ENCODE measurements around the gene SLC4A11. TPM values are rescaled to one million over a fixed set of nuclear protein-coding genes. Genes with fewer than 3 reads are reported as not detected.

The SLC4A11 gene
- total RNA-seq, 4 donors from 2014 or later, result 2.0 to 3.3 (median 2.3) TPM

DNA sequence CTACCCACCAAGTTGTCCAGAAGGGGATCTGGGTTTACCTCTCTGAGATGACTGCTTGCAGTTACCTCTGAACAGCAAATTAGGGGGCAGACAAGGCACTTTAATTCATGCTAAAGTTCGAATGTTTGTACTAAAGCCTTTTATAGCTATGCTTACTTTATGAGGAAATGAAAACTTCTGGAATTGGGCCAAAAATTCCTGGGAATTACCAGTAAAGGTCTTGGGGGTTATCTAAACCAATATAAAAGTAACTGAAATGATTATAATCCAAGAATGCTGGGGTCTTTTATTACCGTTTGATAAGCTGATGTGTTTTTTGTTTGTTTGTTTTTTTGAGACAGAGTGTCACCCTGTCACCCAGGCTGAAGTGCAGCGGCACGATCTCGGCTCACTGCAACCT lies 57.7 kb downstream of the SLC4A11 start:
- H3K4me3 ChIP-seq, result no peak overlapping the region
- intact Hi-C loops (cut with DNase I; ENCODE audit: low total_unique reads), result no loop called here
- in situ Hi-C loops (cut with MboI; ENCODE audit: low sequenced_read_pairs in 4 of 4), result loop anchor here in 1 of 4 donors (25.0 kb wide), 1 partner anchor 119 kb away; the partner anchor contains the start of gene OXT
- H3K4me1 ChIP-seq, result no peaks in the 10 kb centered on the region
- no peak for ATAC-seq
- no peak for DNase-seq
- no peak for TF ChIP-seq POLR2A (IDR thresholded peaks at IDR 0.05)
- H3K36me3 ChIP-seq, result no peaks in the 10 kb centered on the region
- no peak overlapping the region for H3K27ac ChIP-seq
- H3K9me3 ChIP-seq, result no peaks in the 10 kb centered on the region
- no peaks in the 10 kb centered on the region for H3K27me3 ChIP-seq

DNA sequence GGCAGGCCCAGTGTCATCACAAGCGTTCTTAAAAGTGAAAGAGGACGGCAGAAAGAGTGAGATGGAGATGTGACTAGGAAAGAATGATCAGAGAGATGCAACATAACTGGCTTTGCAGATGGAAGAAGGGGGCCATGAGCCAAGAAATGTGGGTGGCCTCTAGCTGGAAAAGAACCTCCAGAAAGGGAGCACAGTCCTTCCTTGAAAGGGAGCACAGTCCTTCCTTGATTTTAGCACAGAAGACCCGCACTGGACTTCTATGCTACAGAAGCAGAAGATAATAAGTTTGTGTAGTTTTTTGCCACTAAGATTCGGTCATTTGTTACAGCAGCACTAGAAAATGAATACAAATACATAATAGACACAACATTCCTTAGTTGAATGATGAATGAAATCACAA lies 58.7 kb downstream of the SLC4A11 start:
- H3K4me3 ChIP-seq, result no peak overlapping the region
- no peaks in the 10 kb centered on the region for H3K9me3 ChIP-seq
- no peaks in the 10 kb centered on the region for H3K4me1 ChIP-seq
- DNase-seq (no peak), ATAC-seq (no peak)
- intact Hi-C loops (cut with DNase I; ENCODE audit: low total_unique reads) (no loop called here), in situ Hi-C loops (cut with MboI; ENCODE audit: low sequenced_read_pairs in 4 of 4) (loop anchor here in 1 of 4 donors (25.0 kb wide), 1 partner anchor 118 kb away; the partner anchor contains the start of gene OXT)
- no peaks in the 10 kb centered on the region for H3K36me3 ChIP-seq
- no peaks in the 10 kb centered on the region for H3K27me3 ChIP-seq
- H3K27ac ChIP-seq, result no peak overlapping the region
- TF ChIP-seq, protein P1, sequence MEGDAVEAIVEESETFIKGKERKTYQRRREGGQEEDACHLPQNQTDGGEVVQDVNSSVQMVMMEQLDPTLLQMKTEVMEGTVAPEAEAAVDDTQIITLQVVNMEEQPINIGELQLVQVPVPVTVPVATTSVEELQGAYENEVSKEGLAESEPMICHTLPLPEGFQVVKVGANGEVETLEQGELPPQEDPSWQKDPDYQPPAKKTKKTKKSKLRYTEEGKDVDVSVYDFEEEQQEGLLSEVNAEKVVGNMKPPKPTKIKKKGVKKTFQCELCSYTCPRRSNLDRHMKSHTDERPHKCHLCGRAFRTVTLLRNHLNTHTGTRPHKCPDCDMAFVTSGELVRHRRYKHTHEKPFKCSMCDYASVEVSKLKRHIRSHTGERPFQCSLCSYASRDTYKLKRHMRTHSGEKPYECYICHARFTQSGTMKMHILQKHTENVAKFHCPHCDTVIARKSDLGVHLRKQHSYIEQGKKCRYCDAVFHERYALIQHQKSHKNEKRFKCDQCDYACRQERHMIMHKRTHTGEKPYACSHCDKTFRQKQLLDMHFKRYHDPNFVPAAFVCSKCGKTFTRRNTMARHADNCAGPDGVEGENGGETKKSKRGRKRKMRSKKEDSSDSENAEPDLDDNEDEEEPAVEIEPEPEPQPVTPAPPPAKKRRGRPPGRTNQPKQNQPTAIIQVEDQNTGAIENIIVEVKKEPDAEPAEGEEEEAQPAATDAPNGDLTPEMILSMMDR (IDR thresholded peaks at IDR 0.05 in 4 of 5, conservative IDR thresholded peaks at IDR 0.05 in 1 of 5), result no peak
- no peak for TF ChIP-seq POLR2A (IDR thresholded peaks at IDR 0.05)

DNA sequence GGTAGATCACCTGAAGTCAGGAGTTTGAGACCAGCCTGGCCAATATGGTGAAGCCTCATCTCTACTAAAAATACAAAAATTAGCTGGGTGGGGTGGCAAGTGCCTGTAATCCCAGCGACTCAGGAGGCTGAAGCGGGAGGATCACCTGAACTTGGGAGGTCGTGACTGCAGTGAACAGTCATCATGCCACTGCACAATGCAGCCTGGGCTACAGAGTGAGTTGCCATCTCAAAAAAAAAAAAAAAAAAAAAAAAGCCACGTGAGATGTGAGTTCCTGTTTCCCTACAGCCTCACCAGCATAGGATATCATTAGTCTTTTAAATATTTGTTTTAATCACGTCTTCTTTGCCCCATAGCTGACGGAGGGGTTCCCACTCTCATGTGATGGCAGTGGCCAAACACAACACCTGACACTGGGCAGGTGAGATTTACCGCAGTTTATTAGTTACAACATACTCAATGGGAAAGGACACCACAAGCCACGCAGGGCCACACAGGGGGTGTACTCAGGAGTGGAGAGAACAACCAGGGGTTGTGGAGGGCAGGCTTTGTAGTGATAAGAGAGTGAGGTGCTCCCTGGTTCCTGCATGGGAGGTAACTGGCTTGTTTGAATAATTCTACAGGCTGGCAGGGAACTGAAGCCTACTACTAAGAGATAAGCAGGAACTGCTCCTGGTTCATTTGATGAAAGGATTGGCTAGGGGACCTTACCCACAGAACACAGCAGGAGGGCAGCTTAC lies 61.1 kb downstream of the SLC4A11 start:
- Histone ChIP-seq H3K27ac (no peak overlapping the region), H3K9me3 (no peaks in the 10 kb centered on the region), H3K27me3 (no peaks in the 10 kb centered on the region), H3K4me1 (peaks cover 0 to 12% of the 10 kb centered on the region in 2 donors), H3K36me3 (no peaks in the 10 kb centered on the region), H3K4me3 (no peak overlapping the region)
- TF ChIP-seq POLR2A (IDR thresholded peaks at IDR 0.05), result no peak
- TF ChIP-seq, protein P1 (IDR thresholded peaks at IDR 0.05 in 4 of 5, conservative IDR thresholded peaks at IDR 0.05 in 1 of 5), result no peak
- intact Hi-C loops (cut with DNase I; ENCODE audit: low total_unique reads) (loop anchor here (2.0 kb wide), 1 partner anchor 27 kb away; the partner anchor contains the start of gene DDRGK1), in situ Hi-C loops (cut with MboI; ENCODE audit: low sequenced_read_pairs in 4 of 4) (loop anchor here in 1 of 4 donors (25.0 kb wide), 1 partner anchor 116 kb away; the partner anchor contains the start of gene OXT)
- no peak for DNase-seq
- ATAC-seq, result no peak

Other genes starting within 250 kb of the SLC4A11 start
- gene GNRH2, start 195.6 kb downstream of the SLC4A11 start, total RNA-seq, result not detected
- 10 to 100 TPM; 58.7 to 69.8 (median 62.8) TPM for gene MRPS26, start 193.1 kb downstream of the SLC4A11 start, total RNA-seq
- 1 to 10 TPM in 1 of 4 donors, not detected in 3; 2.2 TPM for gene OXT, start 167.6 kb downstream of the SLC4A11 start, total RNA-seq
- gene AVP, start 154.5 kb downstream of the SLC4A11 start, total RNA-seq, result not detected
- 10 to 100 TPM; 38.8 to 58.7 (median 49.3) TPM for gene FASTKD5, start 79.3 kb downstream of the SLC4A11 start, total RNA-seq
- 10 to 100 TPM; 14.6 to 17.1 (median 15.5) TPM for gene UBOX5, start 79.3 kb downstream of the SLC4A11 start, total RNA-seq
- 10 to 100 TPM; 15.3 to 33.4 (median 18.9) TPM for gene LZTS3, start 65.6 kb downstream of the SLC4A11 start, total RNA-seq
- 10 to 100 TPM; 55.2 to 75.7 (median 64.7) TPM for gene DDRGK1, start 34.5 kb downstream of the SLC4A11 start, total RNA-seq
- 10 to 100 TPM; 27.2 to 59.5 (median 34.0) TPM for gene ITPA, start 29.7 kb downstream of the SLC4A11 start, total RNA-seq
- gene DNAAF9, start 168.5 kb upstream of the SLC4A11 start, total RNA-seq, result 10 to 100 TPM; 42.3 to 56.6 (median 46.3) TPM
- 10 to 100 TPM; 14.4 to 20.0 (median 16.3) TPM for gene ATRN, start 231.8 kb upstream of the SLC4A11 start, total RNA-seq

Data from gastrocnemius medialis (tissue), 4 donors.